Panc1 (cell line): ENCODE measurements around the gene KAT2A. TPM values are rescaled to one million over a fixed set of nuclear protein-coding genes. Genes with fewer than 3 reads are reported as not detected.
"Not testable (repeated sequence)": the region's sequence is repeated elsewhere in the genome, so short reads cannot be mapped to it uniquely, and the experiment has no call there.

Experiments used
- ATAC-seq: fragments of 200-7000 bp; cut with Tn5 transposase; 2 replicates; pipeline ENCODE4 v1.9.1; 2020; ENCODE audit warnings: mild to moderate bottlenecking, moderate library complexity
- BruUV-seq: library from RNA; stranded (reverse); fragments of 400-500 nt; replicated peaks from 2 replicates; lab custom pipeline; 2021; lab: Mats Ljungman, UMichigan
- CTCF ChIA-PET: fragments of 300-600 bp; sonication (Branson Sonifier 250); formaldehyde crosslinking; loops from one replicate; lab custom pipeline; 2022; ENCODE audit warnings: antibody characterized with exemption; lab: Charles Lee
- POLR2A ChIA-PET: fragments of 300-600 bp; sonication (Branson Sonifier 250); formaldehyde crosslinking; loops from one replicate; lab custom pipeline; 2022; ENCODE audit warnings: antibody characterized with exemption; lab: Charles Lee
- DNase-seq: peaks from one replicate; pipeline ENCODE4 v3.0.0-alpha.2; 2010; ENCODE audit warnings: low read depth, low spot score
- H3K27ac ChIP-seq: 2 replicates; pipeline ENCODE4 v1.5.1; 2011; ENCODE audit warnings: mild to moderate bottlenecking, low read length, inconsistent platforms
- H3K27me3 ChIP-seq: fragments of 200-500 bp; sonication (Bioruptor generic); 2 replicates; pipeline ENCODE4 v1.6.0; 2014; ENCODE audit warnings: low read length, inconsistent platforms; ENCODE audit not compliant: control insufficient read depth, insufficient read depth
- H3K36me3 ChIP-seq: fragments of 200-500 bp; sonication (Bioruptor generic); 2 replicates; pipeline ENCODE4 v1.5.1; 2014; ENCODE audit warnings: inconsistent platforms, mild to moderate bottlenecking, low read length, moderate library complexity; ENCODE audit not compliant: control insufficient read depth, insufficient read depth
- H3K4me1 ChIP-seq: 2 replicates; pipeline ENCODE4 v1.5.1; 2011; ENCODE audit warnings: inconsistent platforms, mild to moderate bottlenecking, low read length, moderate library complexity; ENCODE audit not compliant: control insufficient read depth, insufficient read depth
- H3K4me3 ChIP-seq, 2 experiments: 2 replicates each; pipeline ENCODE4 v1.5.1; 2011 to 2012; ENCODE audit warnings: low read depth in 2 of 2, low read length in 2 of 2, mild to moderate bottlenecking in 2 of 2, inconsistent platforms in 1 of 2, moderate library complexity in 1 of 2
- H3K9me3 ChIP-seq: fragments of 200-500 bp; sonication (Bioruptor generic); 2 replicates; pipeline ENCODE4 v1.5.1; 2014; ENCODE audit warnings: low read depth, mild to moderate bottlenecking, inconsistent platforms, low read length, moderate library complexity; ENCODE audit not compliant: control insufficient read depth, insufficient read depth
- POLR2AphosphoS5 ChIP-seq: IDR thresholded peaks from 2 replicates; pipeline ENCODE4 v1.6.1; 2012; ENCODE audit warnings: mild to moderate bottlenecking, low read depth, low read length, moderate library complexity
- SIN3A ChIP-seq: IDR thresholded peaks from 2 replicates; pipeline ENCODE4 v1.6.1; 2012; ENCODE audit warnings: low read depth, mild to moderate bottlenecking, low read length, moderate library complexity, borderline replicate concordance; ENCODE audit not compliant: insufficient read depth
- TCF7L2 ChIP-seq: IDR thresholded peaks from 2 replicates; pipeline ENCODE4 v1.6.1; 2011; ENCODE audit warnings: mild to moderate bottlenecking, low read depth, low read length, inconsistent platforms
- in situ Hi-C: cut with HindIII; loops from 2 replicates; pipeline ENCODE4 v1.10.0; 2016; ENCODE audit warnings: low sequenced_read_pairs, low pct_unique_long_range_greater_than_20kb
- intact Hi-C: fragments of 100-400 bp; cut with micrococcal nuclease; formaldehyde crosslinking; loops from one replicate; pipeline ENCODE4 v1.10.0; 2022; ENCODE audit not compliant: unreplicated experiment
- total RNA-seq: library from RNA; stranded (reverse); gene quantifications from one replicate; pipeline ENCODE4 v1.2.1, GENCODE V29; 2021; ENCODE audit not compliant: unreplicated experiment
- TF ChIP-seq, protein P1 (sequence below), 2 experiments: IDR thresholded peaks; 2 replicates each; pipeline ENCODE4 v1.6.1; 2011 to 2012; ENCODE audit warnings: low read depth in 2 of 2, control low read depth in 1 of 2, low read length in 1 of 2, mild to moderate bottlenecking in 1 of 2, moderate library complexity in 1 of 2; ENCODE audit not compliant: insufficient read depth in 1 of 2
- TF ChIP-seq, protein P2 (sequence below): fragments of 450-650 bp; IDR thresholded peaks from 2 replicates; pipeline ENCODE4 v1.5.1; 2017; ENCODE audit warnings: mild to moderate bottlenecking

Gene KAT2A
- total RNA-seq, 1 experiment from 2014 or later, result 67.0 TPM

DNA sequence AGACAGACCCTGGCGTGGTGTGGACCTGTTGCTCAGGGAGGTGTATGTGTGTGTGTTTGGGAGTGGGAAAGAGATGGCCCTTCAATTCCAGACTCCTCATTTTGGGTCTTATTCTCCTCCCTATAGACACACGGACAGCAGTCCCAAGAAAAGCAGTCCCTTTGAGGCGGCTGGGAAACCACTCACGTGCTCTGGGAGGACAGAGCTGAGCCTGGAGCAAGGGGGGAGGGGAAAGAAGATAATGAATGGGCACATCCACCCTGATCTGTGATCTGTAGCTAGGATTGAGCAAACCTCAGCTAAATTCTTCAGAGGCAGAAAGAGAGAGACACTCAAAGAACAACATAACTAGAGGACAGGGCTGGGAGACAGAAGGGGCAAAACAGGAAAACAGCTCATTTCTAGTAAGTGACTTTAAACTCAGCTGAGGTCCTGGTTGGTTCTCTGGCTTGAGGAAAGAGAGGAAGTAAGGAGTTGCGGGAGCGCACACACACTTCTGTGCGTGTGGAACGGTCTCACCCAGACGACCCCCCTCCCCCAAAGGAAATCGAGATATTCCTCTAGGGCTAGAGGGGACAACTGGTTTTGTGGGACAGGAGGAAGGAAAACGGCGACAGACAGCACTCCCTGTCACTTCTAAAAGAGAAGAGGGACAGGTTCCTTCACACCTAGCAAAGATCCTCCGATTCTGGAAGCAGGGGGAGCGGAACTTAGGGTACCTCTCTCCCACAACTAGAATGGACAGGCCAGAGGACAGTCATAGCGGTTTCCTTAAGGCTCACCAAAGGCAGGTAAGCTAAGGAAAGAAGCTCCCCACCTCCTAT is 33.0 kb upstream of the KAT2A start:
- CTCF ChIA-PET, result interaction anchor here (0.6 kb wide), 1 partner anchor 68 kb away, joined by 4 read pairs; no protein-coding TSS in a partner anchor
- TF ChIP-seq, protein P1, sequence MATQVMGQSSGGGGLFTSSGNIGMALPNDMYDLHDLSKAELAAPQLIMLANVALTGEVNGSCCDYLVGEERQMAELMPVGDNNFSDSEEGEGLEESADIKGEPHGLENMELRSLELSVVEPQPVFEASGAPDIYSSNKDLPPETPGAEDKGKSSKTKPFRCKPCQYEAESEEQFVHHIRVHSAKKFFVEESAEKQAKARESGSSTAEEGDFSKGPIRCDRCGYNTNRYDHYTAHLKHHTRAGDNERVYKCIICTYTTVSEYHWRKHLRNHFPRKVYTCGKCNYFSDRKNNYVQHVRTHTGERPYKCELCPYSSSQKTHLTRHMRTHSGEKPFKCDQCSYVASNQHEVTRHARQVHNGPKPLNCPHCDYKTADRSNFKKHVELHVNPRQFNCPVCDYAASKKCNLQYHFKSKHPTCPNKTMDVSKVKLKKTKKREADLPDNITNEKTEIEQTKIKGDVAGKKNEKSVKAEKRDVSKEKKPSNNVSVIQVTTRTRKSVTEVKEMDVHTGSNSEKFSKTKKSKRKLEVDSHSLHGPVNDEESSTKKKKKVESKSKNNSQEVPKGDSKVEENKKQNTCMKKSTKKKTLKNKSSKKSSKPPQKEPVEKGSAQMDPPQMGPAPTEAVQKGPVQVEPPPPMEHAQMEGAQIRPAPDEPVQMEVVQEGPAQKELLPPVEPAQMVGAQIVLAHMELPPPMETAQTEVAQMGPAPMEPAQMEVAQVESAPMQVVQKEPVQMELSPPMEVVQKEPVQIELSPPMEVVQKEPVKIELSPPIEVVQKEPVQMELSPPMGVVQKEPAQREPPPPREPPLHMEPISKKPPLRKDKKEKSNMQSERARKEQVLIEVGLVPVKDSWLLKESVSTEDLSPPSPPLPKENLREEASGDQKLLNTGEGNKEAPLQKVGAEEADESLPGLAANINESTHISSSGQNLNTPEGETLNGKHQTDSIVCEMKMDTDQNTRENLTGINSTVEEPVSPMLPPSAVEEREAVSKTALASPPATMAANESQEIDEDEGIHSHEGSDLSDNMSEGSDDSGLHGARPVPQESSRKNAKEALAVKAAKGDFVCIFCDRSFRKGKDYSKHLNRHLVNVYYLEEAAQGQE (IDR thresholded peaks at IDR 0.05; ENCODE audit: insufficient read depth in 1 of 2, low read depth in 2 of 2, low read length in 1 of 2), result no peak
- no peak for TF ChIP-seq POLR2AphosphoS5
- TF ChIP-seq, protein P2, sequence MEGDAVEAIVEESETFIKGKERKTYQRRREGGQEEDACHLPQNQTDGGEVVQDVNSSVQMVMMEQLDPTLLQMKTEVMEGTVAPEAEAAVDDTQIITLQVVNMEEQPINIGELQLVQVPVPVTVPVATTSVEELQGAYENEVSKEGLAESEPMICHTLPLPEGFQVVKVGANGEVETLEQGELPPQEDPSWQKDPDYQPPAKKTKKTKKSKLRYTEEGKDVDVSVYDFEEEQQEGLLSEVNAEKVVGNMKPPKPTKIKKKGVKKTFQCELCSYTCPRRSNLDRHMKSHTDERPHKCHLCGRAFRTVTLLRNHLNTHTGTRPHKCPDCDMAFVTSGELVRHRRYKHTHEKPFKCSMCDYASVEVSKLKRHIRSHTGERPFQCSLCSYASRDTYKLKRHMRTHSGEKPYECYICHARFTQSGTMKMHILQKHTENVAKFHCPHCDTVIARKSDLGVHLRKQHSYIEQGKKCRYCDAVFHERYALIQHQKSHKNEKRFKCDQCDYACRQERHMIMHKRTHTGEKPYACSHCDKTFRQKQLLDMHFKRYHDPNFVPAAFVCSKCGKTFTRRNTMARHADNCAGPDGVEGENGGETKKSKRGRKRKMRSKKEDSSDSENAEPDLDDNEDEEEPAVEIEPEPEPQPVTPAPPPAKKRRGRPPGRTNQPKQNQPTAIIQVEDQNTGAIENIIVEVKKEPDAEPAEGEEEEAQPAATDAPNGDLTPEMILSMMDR, result no peak
- no peak for TF ChIP-seq SIN3A
- no peak for TF ChIP-seq TCF7L2
- POLR2A ChIA-PET, result interaction anchor here (0.5 kb wide), 1 partner anchor 10 kb away, joined by 3 read pairs; no protein-coding TSS in a partner anchor
- TSS peak; percentile 66 for BruUV-seq
- no peaks in the 10 kb centered on the region for H3K4me1 ChIP-seq
- intact Hi-C loops (no loop called here), in situ Hi-C loops (no loop called here)
- peak overlapping the region; percentile 92 for H3K27ac ChIP-seq
- H3K36me3 ChIP-seq, result no peaks in the 10 kb centered on the region; the same call in 1 of the 2 replicates
- no peak for DNase-seq
- H3K27me3 ChIP-seq, result no peaks in the 10 kb centered on the region
- peak overlapping the region; percentile 98 to 99 for H3K4me3 ChIP-seq
- H3K9me3 ChIP-seq, result no peaks in the 10 kb centered on the region
- ATAC-seq, result peak; percentile 10; the same call in 1 of the 2 replicates

DNA sequence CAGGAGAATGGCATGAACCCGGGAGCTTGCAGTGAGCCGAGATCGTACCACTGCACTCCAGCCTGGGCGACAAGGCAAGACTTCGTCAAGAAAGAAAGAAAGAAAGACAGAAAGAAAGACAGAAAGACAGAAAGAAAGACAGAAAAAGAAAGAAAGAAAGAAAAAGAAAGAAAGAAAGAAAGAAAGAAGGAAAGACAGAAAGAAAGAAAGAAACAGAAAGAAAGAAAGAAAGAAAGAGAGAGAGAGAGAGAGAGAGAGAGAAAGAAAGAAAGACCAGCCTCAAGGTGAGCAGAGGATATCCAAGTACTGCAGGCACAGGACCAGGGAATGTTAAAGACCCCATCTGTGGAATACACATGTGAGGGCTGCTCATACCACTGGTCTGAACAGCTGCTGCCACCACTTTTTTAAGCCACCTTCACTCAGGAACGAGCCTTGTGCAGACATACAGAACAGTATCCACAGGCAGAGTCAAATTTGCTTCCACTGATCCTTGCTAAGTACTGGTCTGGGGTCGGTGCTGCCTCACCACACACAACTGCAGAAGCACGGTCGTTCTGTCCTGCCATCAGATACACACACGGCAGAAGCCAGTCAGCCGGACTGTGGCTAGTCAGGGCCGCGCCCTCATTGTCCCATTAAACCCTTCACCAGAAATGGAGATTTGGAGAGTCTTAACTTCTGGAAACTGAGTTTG is 25.9 kb upstream of the KAT2A start:
- no peaks in the 10 kb centered on the region for H3K36me3 ChIP-seq
- POLR2A ChIA-PET, result no interaction called here
- TF ChIP-seq, protein P2, result no peak
- TF ChIP-seq TCF7L2, result no peak
- TF ChIP-seq, protein P1 (IDR thresholded peaks at IDR 0.05; ENCODE audit: insufficient read depth in 1 of 2, low read depth in 2 of 2, low read length in 1 of 2), result no peak
- TF ChIP-seq SIN3A, result no peak
- TF ChIP-seq POLR2AphosphoS5, result no peak
- H3K27me3 ChIP-seq, result no peaks in the 10 kb centered on the region
- no peaks in the 10 kb centered on the region for H3K4me1 ChIP-seq
- in situ Hi-C loops (no loop called here), intact Hi-C loops (no loop called here)
- CTCF ChIA-PET, result no interaction called here
- H3K9me3 ChIP-seq, result no peaks in the 10 kb centered on the region
- ATAC-seq (no peak; the same call in 1 of the 2 replicates), DNase-seq (no peak)
- no peak overlapping the region for H3K4me3 ChIP-seq
- BruUV-seq, result no TSS peak
- H3K27ac ChIP-seq, result no peak overlapping the region

DNA sequence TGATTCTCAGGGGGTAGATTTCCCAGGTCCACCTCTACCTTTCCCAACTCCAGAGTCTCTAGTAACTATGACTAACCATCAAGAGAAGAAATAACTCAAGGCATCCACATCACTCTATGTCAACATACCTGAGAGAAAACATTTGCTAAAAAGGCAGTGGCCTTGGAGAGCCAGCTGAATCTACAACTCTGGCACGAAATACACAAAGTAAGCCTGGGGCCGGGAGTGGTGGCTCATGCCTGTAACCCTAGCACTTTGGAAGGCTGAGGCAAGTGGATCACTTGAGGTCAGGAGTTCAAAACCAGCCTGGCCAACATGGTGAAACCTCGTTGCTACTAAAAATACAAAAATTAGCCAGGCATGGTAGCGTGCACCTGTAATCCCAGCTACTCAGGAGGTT is 22.0 kb upstream of the KAT2A start:
- H3K9me3 ChIP-seq, in situ Hi-C loops, H3K27me3 ChIP-seq, CTCF ChIA-PET, ATAC-seq, H3K4me3 ChIP-seq, DNase-seq, H3K27ac ChIP-seq, BruUV-seq, H3K36me3 ChIP-seq, H3K4me1 ChIP-seq, intact Hi-C loops: not testable (repeated sequence)
- POLR2A ChIA-PET, result interaction anchor here (0.6 kb wide), 1 partner anchor 9 kb away, joined by 3 read pairs; no protein-coding TSS in a partner anchor
